ENCODE data around the gene STAT1. TPM values are rescaled to one million over a fixed set of nuclear protein-coding genes. Genes with fewer than 3 reads are reported as not detected.

Gene STAT1
- total and polyA plus RNA-seq, 4 donors: 30.1 to 70.7 (median 55.7) TPM

GRCh38 chr2:191038241-191038725 lies 24.3 kb upstream of the STAT1 start:
- no peaks in the 10 kb centered on the region for H3K36me3 ChIP-seq (ENCODE audit: control insufficient read depth in 1 of 2, insufficient read depth in 2 of 2, low read length in 1 of 2)
- 79 to 87% methylated on average over 2 of the region's 2 CpGs for WGBS, 2 donors
- H3K9me3 ChIP-seq (ENCODE audit: control insufficient read depth, low read length): no peaks in the 10 kb centered on the region
- no peak overlapping the region for H3K27ac ChIP-seq (ENCODE audit: low read depth in 1 of 2, low read length in 2 of 2)
- intact Hi-C loops (cut with DNase I): no loop called here
- H3K4me3 ChIP-seq (ENCODE audit: low read length in 2 of 2): no peak overlapping the region
- no peak for DNase-seq
- no peak for ATAC-seq (ENCODE audit: low FRiP score)
- H3K27me3 ChIP-seq (ENCODE audit: control insufficient read depth in 1 of 2, insufficient read depth in 2 of 2, low read length in 1 of 2): no peaks in the 10 kb centered on the region
- H3K4me1 ChIP-seq (ENCODE audit: control insufficient read depth in 1 of 2, insufficient read depth in 2 of 2, low read length in 2 of 2): no peaks in the 10 kb centered on the region

- Histone ChIP-seq H3K27me3 (ENCODE audit: control insufficient read depth in 1 of 2, insufficient read depth in 2 of 2, low read length in 1 of 2) (no peaks in the 10 kb centered on the region), H3K36me3 (ENCODE audit: control insufficient read depth in 1 of 2, insufficient read depth in 2 of 2, low read length in 1 of 2) (no peaks in the 10 kb centered on the region), H3K4me1 (ENCODE audit: control insufficient read depth in 1 of 2, insufficient read depth in 2 of 2, low read length in 2 of 2) (no peaks in the 10 kb centered on the region), H3K4me3 (ENCODE audit: low read length in 2 of 2) (no peak overlapping the region), H3K9me3 (ENCODE audit: control insufficient read depth, low read length) (no peaks in the 10 kb centered on the region), H3K27ac (ENCODE audit: low read depth in 1 of 2, low read length in 2 of 2) (no peak overlapping the region)
- ATAC-seq (ENCODE audit: low FRiP score) (no peak), DNase-seq (no peak)
- WGBS, 2 donors: 93 to 96% methylated on average over 4 of the region's 4 CpGs
- intact Hi-C loops (cut with DNase I): no loop called here
Observed at GRCh38 chr2:191037351-191037750, 23.4 kb upstream of the STAT1 start.

- WGBS, 2 donors: 90 to 91% methylated on average over 2 of the region's 2 CpGs
- Histone ChIP-seq H3K4me3 (ENCODE audit: low read length in 2 of 2) (no peak overlapping the region), H3K27ac (ENCODE audit: low read depth in 1 of 2, low read length in 2 of 2) (no peak overlapping the region), H3K36me3 (ENCODE audit: control insufficient read depth in 1 of 2, insufficient read depth in 2 of 2, low read length in 1 of 2) (no peaks in the 10 kb centered on the region), H3K9me3 (ENCODE audit: control insufficient read depth, low read length) (no peaks in the 10 kb centered on the region), H3K27me3 (ENCODE audit: control insufficient read depth in 1 of 2, insufficient read depth in 2 of 2, low read length in 1 of 2) (no peaks in the 10 kb centered on the region), H3K4me1 (ENCODE audit: control insufficient read depth in 1 of 2, insufficient read depth in 2 of 2, low read length in 2 of 2) (no peaks in the 10 kb centered on the region)
- intact Hi-C loops (cut with DNase I): no loop called here
- no peak for DNase-seq
- no peak for ATAC-seq (ENCODE audit: low FRiP score)
Observed at GRCh38 chr2:191036363-191036762, 22.4 kb upstream of the STAT1 start.

GRCh38 chr2:191032588-191033429 lies 18.8 kb upstream of the STAT1 start:
- intact Hi-C loops (cut with DNase I): loop anchor here in 1 of 2 donors (5.0 kb wide), 1 partner anchor 251 kb away; no protein-coding TSS in a partner anchor
- Histone ChIP-seq H3K4me3 (ENCODE audit: low read length in 2 of 2) (no peak overlapping the region), H3K9me3 (ENCODE audit: control insufficient read depth, low read length) (no peaks in the 10 kb centered on the region), H3K27ac (ENCODE audit: low read depth in 1 of 2, low read length in 2 of 2) (no peak overlapping the region), H3K27me3 (ENCODE audit: control insufficient read depth in 1 of 2, insufficient read depth in 2 of 2, low read length in 1 of 2) (no peaks in the 10 kb centered on the region), H3K4me1 (ENCODE audit: control insufficient read depth in 1 of 2, insufficient read depth in 2 of 2, low read length in 2 of 2) (no peaks in the 10 kb centered on the region), H3K36me3 (ENCODE audit: control insufficient read depth in 1 of 2, insufficient read depth in 2 of 2, low read length in 1 of 2) (no peaks in the 10 kb centered on the region)
- ATAC-seq (ENCODE audit: low FRiP score): no peak
- WGBS, 2 donors: 74 to 83% methylated on average over 8 of the region's 8 CpGs
- DNase-seq: no peak

DNA sequence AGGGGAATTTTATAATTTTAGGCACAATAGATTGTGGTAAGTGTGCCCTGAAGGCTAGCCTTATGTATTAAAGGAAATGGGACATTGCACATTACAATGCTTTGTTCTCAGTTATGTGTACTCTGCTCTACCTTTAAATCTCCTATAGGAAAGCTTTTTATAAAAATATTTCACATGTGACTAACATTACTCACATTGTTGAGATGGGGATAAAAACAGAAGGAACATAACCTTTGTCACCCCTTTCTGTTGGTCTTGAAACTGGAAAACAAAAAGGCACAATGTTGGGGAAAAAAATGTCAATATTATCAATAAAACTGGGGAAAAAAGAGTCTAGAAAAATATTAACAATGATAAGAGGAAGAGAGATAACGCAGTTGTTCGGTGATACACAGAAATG lies 17.3 kb upstream of the STAT1 start:
- DNase-seq: no peak
- intact Hi-C loops (cut with DNase I): loop anchor here (2.0 to 5.0 kb wide), 2 partner anchors 249 to 250 kb away; no protein-coding TSS in a partner anchor

DNA sequence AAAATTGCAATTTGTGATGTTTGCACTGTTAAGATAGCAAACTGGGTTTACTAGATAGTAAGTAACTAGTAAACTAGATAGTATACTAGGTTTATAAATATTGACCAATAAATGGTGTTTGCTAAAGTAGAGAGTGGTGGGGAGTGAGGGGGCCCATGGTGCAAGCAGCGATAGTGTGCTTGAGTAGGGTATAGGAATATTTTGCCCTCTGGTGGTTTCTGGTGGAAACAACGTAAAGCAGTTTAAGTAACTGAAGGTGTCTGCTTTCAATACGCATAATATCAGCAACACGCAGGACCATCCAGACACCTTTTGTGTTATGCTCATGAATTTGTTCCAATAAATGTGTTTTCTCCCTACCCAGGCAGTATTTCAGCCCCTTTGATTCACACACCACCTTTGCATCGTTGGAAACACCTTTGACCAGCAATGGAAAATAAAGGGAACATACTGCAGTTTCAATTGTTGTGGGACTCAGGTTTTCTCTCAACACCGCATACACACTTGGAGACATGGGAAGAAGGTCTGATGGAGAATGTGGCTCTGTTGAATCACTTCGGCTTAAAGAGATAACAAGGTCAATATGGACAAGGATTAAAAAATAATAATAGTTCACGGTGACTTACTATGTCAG lies 16.7 kb upstream of the STAT1 start:
- H3K9me3 ChIP-seq (ENCODE audit: control insufficient read depth, low read length): no peaks in the 10 kb centered on the region
- DNase-seq (no peak), ATAC-seq (ENCODE audit: low FRiP score) (peak; percentile 66)
- intact Hi-C loops (cut with DNase I): loop anchor here (2.0 to 5.0 kb wide), 2 partner anchors 248 to 250 kb away; no protein-coding TSS in a partner anchor
- H3K27ac ChIP-seq (ENCODE audit: low read depth in 1 of 2, low read length in 2 of 2): no peak overlapping the region
- no peaks in the 10 kb centered on the region for H3K36me3 ChIP-seq (ENCODE audit: control insufficient read depth in 1 of 2, insufficient read depth in 2 of 2, low read length in 1 of 2)
- no peaks in the 10 kb centered on the region for H3K27me3 ChIP-seq (ENCODE audit: control insufficient read depth in 1 of 2, insufficient read depth in 2 of 2, low read length in 1 of 2)
- H3K4me3 ChIP-seq (ENCODE audit: low read length in 2 of 2): no peak overlapping the region
- WGBS, 2 donors: 35 to 42% methylated on average over 8 of the region's 8 CpGs
- H3K4me1 ChIP-seq (ENCODE audit: control insufficient read depth in 1 of 2, insufficient read depth in 2 of 2, low read length in 2 of 2): no peaks in the 10 kb centered on the region

More for the DNA sequence above, 17.3 kb upstream of the STAT1 start:
- ATAC-seq (ENCODE audit: low FRiP score): no peak
- Histone ChIP-seq H3K4me1 (ENCODE audit: control insufficient read depth in 1 of 2, insufficient read depth in 2 of 2, low read length in 2 of 2) (no peaks in the 10 kb centered on the region), H3K4me3 (ENCODE audit: low read length in 2 of 2) (no peak overlapping the region), H3K27me3 (ENCODE audit: control insufficient read depth in 1 of 2, insufficient read depth in 2 of 2, low read length in 1 of 2) (no peaks in the 10 kb centered on the region), H3K27ac (ENCODE audit: low read depth in 1 of 2, low read length in 2 of 2) (no peak overlapping the region), H3K36me3 (ENCODE audit: control insufficient read depth in 1 of 2, insufficient read depth in 2 of 2, low read length in 1 of 2) (no peaks in the 10 kb centered on the region), H3K9me3 (ENCODE audit: control insufficient read depth, low read length) (no peaks in the 10 kb centered on the region)
- 40 to 55% methylated on average over 2 of the region's 2 CpGs for WGBS, 2 donors

- no peaks in the 10 kb centered on the region for H3K36me3 ChIP-seq (ENCODE audit: control insufficient read depth in 1 of 2, insufficient read depth in 2 of 2, low read length in 1 of 2)
- H3K4me1 ChIP-seq (ENCODE audit: control insufficient read depth in 1 of 2, insufficient read depth in 2 of 2, low read length in 2 of 2): no peaks in the 10 kb centered on the region
- ATAC-seq (ENCODE audit: low FRiP score) (no peak), DNase-seq (no peak)
- no peaks in the 10 kb centered on the region for H3K9me3 ChIP-seq (ENCODE audit: control insufficient read depth, low read length)
- H3K27ac ChIP-seq (ENCODE audit: low read depth in 1 of 2, low read length in 2 of 2): no peak overlapping the region
- H3K27me3 ChIP-seq (ENCODE audit: control insufficient read depth in 1 of 2, insufficient read depth in 2 of 2, low read length in 1 of 2): no peaks in the 10 kb centered on the region
- intact Hi-C loops (cut with DNase I): no loop called here
- H3K4me3 ChIP-seq (ENCODE audit: low read length in 2 of 2): no peak overlapping the region
- whole genome bisulfite sequencing, 2 donors: 86 to 88% methylated on average over 10 of the region's 10 CpGs
Observed at GRCh38 chr2:191029280-191029950, 15.4 kb upstream of the STAT1 start.

- intact Hi-C loops (cut with DNase I): no loop called here
- DNase-seq: no peak
- Histone ChIP-seq H3K36me3 (ENCODE audit: control insufficient read depth in 1 of 2, insufficient read depth in 2 of 2, low read length in 1 of 2) (no peaks in the 10 kb centered on the region), H3K4me1 (ENCODE audit: control insufficient read depth in 1 of 2, insufficient read depth in 2 of 2, low read length in 2 of 2) (no peaks in the 10 kb centered on the region), H3K9me3 (ENCODE audit: control insufficient read depth, low read length) (no peaks in the 10 kb centered on the region), H3K27me3 (ENCODE audit: control insufficient read depth in 1 of 2, insufficient read depth in 2 of 2, low read length in 1 of 2) (no peaks in the 10 kb centered on the region), H3K27ac (ENCODE audit: low read depth in 1 of 2, low read length in 2 of 2) (no peak overlapping the region), H3K4me3 (ENCODE audit: low read length in 2 of 2) (no peak overlapping the region)
- 39% methylated on average over 2 of the region's 2 CpGs for WGBS, 2 donors
- no peak for ATAC-seq (ENCODE audit: low FRiP score)
Observed at GRCh38 chr2:191026377-191026776, 12.4 kb upstream of the STAT1 start.
